ENCODE data around the gene NRG4. TPM values are rescaled to one million over a fixed set of nuclear protein-coding genes. Genes with fewer than 3 reads are reported as not detected.
"Not testable (repeated sequence)": the region's sequence is repeated elsewhere in the genome, so short reads cannot be mapped to it uniquely, and the experiment has no call there.

NRG4 gene
- total RNA-seq, 1 donor from 2014 or later = not detected

DNA sequence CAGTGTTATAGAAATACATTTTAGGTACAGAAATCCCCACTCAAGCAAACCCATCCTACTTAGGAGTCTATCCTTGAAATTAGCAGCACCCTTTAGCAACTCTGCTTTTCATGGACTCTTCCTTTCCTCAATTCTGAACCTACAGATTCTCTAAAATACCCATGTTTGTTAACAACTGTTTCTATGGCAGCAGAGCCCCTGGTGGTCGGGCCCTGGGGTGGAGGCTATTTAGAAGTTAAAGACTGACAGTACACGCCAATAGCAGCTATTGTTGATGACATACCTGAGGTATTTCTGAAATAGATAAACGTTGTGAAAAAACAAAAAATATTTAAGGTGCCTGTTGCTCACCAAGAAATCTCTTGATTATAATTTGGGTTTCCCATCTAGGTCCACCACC is 23.4 kb upstream of the NRG4 start:
- Histone ChIP-seq H3K9me3 (no peaks in the 10 kb centered on the region), H3K4me3 (no peak overlapping the region), H3K36me3 (no peaks in the 10 kb centered on the region), H3K27ac (no peak overlapping the region), H3K27me3 (no peaks in the 10 kb centered on the region), H3K4me1 (no peaks in the 10 kb centered on the region)
- TF ChIP-seq POLR2AphosphoS5 (IDR thresholded peaks at IDR 0.05; ENCODE audit: insufficient read depth in 1 of 2, low read depth in 1 of 2) = no peak
- no peak for TF ChIP-seq POLR2A (IDR thresholded peaks at IDR 0.05)
- TF ChIP-seq, protein P1, sequence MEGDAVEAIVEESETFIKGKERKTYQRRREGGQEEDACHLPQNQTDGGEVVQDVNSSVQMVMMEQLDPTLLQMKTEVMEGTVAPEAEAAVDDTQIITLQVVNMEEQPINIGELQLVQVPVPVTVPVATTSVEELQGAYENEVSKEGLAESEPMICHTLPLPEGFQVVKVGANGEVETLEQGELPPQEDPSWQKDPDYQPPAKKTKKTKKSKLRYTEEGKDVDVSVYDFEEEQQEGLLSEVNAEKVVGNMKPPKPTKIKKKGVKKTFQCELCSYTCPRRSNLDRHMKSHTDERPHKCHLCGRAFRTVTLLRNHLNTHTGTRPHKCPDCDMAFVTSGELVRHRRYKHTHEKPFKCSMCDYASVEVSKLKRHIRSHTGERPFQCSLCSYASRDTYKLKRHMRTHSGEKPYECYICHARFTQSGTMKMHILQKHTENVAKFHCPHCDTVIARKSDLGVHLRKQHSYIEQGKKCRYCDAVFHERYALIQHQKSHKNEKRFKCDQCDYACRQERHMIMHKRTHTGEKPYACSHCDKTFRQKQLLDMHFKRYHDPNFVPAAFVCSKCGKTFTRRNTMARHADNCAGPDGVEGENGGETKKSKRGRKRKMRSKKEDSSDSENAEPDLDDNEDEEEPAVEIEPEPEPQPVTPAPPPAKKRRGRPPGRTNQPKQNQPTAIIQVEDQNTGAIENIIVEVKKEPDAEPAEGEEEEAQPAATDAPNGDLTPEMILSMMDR (IDR thresholded peaks at IDR 0.05) = no peak
- intact Hi-C loops (cut with DNase I) = no loop called here
- no peak for DNase-seq (ENCODE audit: extremely low spot score in 2 of 2)

DNA sequence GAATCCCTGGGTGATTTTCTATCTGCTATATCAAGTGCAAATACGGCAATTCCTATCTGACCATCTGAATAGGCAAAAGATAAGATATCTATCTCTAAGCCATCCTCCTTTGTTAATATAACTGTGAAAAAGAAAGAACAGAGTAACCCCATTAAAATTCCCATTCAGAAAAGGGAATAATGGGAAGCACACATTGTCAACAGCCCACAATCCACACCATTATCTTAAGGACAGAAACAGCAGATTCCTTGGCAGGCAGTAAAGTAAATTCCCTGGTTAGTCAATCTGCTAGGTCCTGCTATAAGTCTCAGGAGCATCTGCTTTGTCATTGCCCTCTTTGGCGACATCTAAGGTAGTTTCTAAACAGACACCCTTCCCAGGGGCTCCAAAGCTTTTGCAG is 21.9 kb upstream of the NRG4 start:
- intact Hi-C loops (cut with DNase I) = no loop called here
- Histone ChIP-seq H3K4me3 (no peak overlapping the region), H3K9me3 (no peaks in the 10 kb centered on the region), H3K36me3 (no peaks in the 10 kb centered on the region), H3K27me3 (no peaks in the 10 kb centered on the region), H3K27ac (no peak overlapping the region), H3K4me1 (no peaks in the 10 kb centered on the region)
- DNase-seq (ENCODE audit: extremely low spot score in 2 of 2) = no peak
- no peak for TF ChIP-seq POLR2AphosphoS5 (IDR thresholded peaks at IDR 0.05; ENCODE audit: insufficient read depth in 1 of 2, low read depth in 1 of 2)
- TF ChIP-seq, protein P1 (IDR thresholded peaks at IDR 0.05) = no peak
- no peak for TF ChIP-seq POLR2A (IDR thresholded peaks at IDR 0.05)

DNA sequence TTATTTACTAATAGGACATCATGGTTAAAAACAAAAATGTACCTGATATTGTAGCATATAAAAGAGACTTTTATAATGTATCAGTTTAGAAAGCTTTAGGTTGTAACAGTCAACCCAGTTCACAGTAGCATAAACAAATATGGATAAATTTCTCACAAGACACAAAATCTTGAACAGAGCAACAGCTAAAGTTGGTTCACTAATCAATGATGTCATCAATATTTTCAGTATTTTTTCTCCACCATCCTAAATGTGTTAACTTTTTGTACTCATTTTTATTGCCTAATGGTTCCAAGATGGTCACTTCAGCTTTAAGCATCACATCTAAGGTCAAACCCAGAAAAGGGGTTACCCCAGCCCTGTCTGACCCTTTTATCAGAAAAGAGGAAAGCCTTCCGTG is 21.2 kb upstream of the NRG4 start:
- H3K36me3 ChIP-seq = no peaks in the 10 kb centered on the region
- no peak for TF ChIP-seq POLR2A (IDR thresholded peaks at IDR 0.05)
- no peak for TF ChIP-seq POLR2AphosphoS5 (IDR thresholded peaks at IDR 0.05; ENCODE audit: insufficient read depth in 1 of 2, low read depth in 1 of 2)

DNA sequence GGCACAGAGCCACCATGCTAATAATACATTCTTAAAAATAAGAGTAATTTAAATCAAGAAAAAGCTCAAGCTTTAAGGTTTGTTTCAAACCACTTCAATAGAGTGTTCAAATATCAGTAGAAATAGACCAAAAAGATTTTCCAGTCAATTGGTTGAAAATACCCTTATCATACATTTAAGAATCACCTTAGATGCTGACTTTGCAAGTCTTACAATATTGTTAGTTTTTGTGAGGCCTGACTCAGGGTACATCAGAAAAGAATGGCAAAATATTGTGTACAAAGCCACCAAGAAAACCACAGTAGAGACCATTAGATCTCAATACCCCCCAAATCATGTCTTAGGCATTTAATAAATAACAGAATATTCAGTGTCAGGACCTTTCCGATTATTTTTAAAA is 19.8 kb upstream of the NRG4 start:
- Histone ChIP-seq H3K27me3 (no peaks in the 10 kb centered on the region), H3K9me3 (no peaks in the 10 kb centered on the region), H3K4me1 (no peaks in the 10 kb centered on the region), H3K4me3 (no peak overlapping the region), H3K36me3 (no peaks in the 10 kb centered on the region), H3K27ac (no peak overlapping the region)
- no peak for DNase-seq (ENCODE audit: extremely low spot score in 2 of 2)
- no peak for TF ChIP-seq POLR2A (IDR thresholded peaks at IDR 0.05)
- no peak for TF ChIP-seq POLR2AphosphoS5 (IDR thresholded peaks at IDR 0.05; ENCODE audit: insufficient read depth in 1 of 2, low read depth in 1 of 2)
- TF ChIP-seq, protein P1 (IDR thresholded peaks at IDR 0.05) = no peak
- intact Hi-C loops (cut with DNase I) = no loop called here

More for the DNA sequence above, 21.2 kb upstream of the NRG4 start:
- no peaks in the 10 kb centered on the region for H3K4me1 ChIP-seq
- no peaks in the 10 kb centered on the region for H3K9me3 ChIP-seq
- no peak overlapping the region for H3K4me3 ChIP-seq
- intact Hi-C loops (cut with DNase I) = no loop called here
- H3K27me3 ChIP-seq = no peaks in the 10 kb centered on the region
- DNase-seq (ENCODE audit: extremely low spot score in 2 of 2) = no peak
- no peak overlapping the region for H3K27ac ChIP-seq

DNA sequence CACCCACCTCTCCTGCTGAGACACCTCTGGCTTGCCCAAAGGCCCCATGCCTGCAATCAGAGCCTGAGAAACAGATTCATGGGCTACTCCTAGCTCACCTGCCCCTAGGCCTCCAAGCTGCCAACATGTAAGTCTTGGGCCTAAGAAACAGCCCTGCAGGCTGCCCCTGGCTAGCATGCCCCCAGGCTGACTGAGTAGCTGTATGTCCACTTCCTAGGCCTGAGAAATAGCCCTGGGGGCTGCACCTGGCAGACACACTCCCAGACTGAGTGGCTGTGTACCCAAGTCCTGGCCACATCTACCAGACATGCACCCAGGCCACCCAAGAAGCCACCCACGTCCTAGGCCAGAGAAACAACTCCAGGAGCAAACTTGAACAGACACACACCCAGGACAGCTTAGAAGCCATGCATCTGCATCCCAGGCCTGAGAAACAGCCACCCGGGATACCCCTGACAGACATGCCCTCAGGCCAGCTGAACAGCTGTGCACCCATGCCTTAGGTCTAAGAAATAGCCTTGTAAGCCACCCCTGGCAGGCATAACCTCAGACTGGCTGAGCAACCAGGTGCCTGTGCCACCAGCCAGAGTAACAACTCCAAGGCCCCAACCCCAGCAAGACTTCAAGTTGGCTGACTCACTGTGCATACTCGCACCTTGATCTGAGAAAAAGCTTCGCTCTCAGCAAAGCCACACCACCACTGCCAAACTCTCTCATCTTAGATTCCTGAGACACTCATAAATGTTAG is 12.0 kb upstream of the NRG4 start:
- H3K36me3 ChIP-seq = no peaks in the 10 kb centered on the region
- TF ChIP-seq POLR2A (IDR thresholded peaks at IDR 0.05) = no peak
- TF ChIP-seq POLR2AphosphoS5 (IDR thresholded peaks at IDR 0.05; ENCODE audit: insufficient read depth in 1 of 2, low read depth in 1 of 2) = no peak
- TF ChIP-seq, protein P1 (IDR thresholded peaks at IDR 0.05) = no peak
- no peak overlapping the region for H3K4me3 ChIP-seq
- no peak for DNase-seq (ENCODE audit: extremely low spot score in 2 of 2)
- intact Hi-C loops (cut with DNase I) = no loop called here
- H3K27me3 ChIP-seq = no peaks in the 10 kb centered on the region
- no peak overlapping the region for H3K27ac ChIP-seq
- no peaks in the 10 kb centered on the region for H3K4me1 ChIP-seq
- no peaks in the 10 kb centered on the region for H3K9me3 ChIP-seq

DNA sequence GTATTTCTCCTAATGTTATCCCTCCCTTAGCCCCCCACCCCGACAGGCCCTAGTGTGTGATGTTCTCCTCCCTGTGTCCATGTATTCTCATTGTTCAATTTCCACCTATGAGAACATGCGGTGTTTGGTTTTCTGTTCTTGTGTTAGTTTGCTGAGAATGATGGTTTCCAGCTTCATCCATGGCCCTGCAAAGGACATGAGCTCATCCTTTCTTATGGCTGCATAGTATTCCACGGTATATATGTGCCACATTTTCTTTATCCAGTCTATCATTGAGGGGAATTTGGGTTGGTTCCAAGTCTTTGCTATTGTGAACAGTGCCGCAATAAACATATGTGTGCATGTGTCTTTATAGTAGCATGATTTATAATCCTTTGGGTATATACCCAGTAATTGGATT is 1.2 kb upstream of the NRG4 start:
- H3K4me1 ChIP-seq; H3K27ac ChIP-seq; intact Hi-C loops (cut with DNase I); H3K4me3 ChIP-seq; H3K27me3 ChIP-seq; H3K9me3 ChIP-seq; H3K36me3 ChIP-seq; DNase-seq (ENCODE audit: extremely low spot score in 2 of 2): not testable (repeated sequence)
